GM12892 (cell line): ENCODE data around the gene WFS1.
A peak's percentile ranks its signal among the peaks of the same experiment; 100 is the strongest.

Source experiments
- DNase-seq: peaks from one replicate; pipeline ENCODE4 v3.0.0; 2011; ENCODE audit not compliant: insufficient read length
- FAIRE-seq: peaks from 2 replicates; lab custom pipeline; 2011; peaks lifted over from hg19 to GRCh38; lab: Jason Lieb, UNC
- POLR2A ChIP-seq: IDR thresholded peaks from 2 replicates; pipeline ENCODE4 v1.6.1; 2011; ENCODE audit warnings: low read depth, low read length, control low read depth
- POLR2AphosphoS5 ChIP-seq: IDR thresholded peaks from 2 replicates; pipeline ENCODE4 v1.6.1; 2011; ENCODE audit warnings: low read depth, low read length, control low read depth
- TAF1 ChIP-seq: IDR thresholded peaks from 2 replicates; pipeline ENCODE4 v1.6.1; 2011; ENCODE audit warnings: low read depth, mild to moderate bottlenecking, control low read depth, low read length, borderline replicate concordance

Gene WFS1

DNA sequence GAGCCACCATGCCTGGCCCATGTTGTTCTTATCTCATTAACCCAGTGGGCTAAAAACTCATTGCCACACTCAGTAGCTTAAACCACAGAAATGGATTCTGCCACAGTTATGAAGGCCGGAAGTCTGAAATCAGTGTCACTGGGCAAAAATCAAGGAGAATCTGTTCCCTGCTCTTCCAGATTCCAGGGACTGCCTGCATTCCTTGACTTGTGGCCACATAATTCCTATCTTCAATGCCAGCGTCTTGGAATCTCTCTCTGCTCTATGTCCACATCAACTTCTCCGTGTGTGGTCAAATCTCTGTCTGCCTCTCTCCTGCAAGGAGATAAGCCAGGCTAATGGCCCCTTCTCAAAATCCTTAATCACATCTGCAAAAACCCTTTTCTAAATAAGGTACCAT, 4.1 kb upstream of the WFS1 start:
- TF ChIP-seq POLR2A (no peak), TAF1 (no peak)
- FAIRE-seq (no peak), DNase-seq (no peak)

DNA sequence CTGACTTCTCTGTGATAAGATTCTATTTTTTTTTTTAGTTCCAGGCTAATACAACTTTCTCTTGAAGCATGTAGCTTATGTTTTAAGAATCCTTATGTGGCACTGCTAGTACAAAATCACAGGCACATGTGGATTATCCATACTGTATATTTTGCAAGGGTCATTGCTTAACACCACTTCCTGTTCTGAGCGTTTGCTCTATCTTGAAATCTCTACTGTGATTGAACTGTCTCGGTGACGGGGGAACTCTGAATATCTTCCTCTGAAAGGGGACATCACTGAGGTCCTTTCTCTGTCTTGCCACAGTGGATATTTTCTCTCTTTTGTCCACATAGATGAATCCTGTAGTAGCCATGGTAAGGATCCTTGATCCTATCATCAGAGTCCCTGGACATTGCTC, 2.1 kb upstream of the WFS1 start:
- DNase-seq (no peak), FAIRE-seq (peak; percentile 85)
- TF ChIP-seq POLR2A (no peak), POLR2AphosphoS5 (no peak), TAF1 (no peak)

DNA sequence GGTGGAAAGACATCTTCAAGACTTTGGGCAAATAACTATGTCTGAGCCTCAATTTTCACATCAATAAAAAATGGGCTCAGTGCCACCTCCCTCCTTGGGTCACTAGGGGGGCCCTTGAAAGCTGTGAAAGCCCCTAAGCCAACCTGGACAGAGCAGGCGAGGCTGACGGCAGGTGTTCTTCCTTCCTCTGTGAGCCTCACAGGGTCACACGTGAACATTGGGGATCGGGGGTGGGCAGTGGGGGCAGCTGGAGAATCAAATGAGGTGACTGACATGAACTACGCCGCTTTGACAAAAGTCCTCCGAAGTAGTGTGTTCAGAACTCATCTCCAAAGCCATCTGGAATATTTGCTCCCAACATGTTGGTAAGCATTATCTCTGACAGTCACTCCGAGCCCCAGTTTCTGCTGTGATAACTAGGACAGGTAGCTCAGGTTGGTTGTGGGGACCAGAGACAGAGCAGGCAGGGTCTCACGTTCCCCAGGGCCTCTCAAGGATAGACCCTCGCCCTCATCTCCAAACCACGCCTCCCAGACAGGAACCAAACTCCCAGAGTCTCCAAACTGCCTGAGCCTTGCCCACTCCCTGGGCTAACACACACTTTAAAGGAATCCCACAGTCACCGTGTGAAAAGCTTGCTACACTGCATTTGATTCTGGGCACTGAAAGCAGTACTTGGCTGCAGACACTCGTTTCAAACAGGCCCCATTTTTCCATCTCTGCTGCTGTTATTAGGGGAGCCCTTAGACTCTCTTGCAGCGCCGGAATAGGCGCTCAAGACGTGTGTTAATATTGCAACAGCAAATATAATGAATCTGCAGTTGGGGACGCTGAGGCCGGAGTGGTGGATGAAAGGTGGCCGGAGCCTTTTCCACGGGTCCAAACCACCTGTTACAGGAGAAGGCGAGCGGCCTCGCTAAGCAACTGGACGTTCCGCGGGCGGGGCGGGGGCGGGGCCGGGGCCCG, 717 bp upstream of the WFS1 start:
- DNase-seq (no peak), FAIRE-seq (no peak)
- TF ChIP-seq POLR2AphosphoS5 = no peak
- no peak for TF ChIP-seq TAF1
- TF ChIP-seq POLR2A = no peak

DNA sequence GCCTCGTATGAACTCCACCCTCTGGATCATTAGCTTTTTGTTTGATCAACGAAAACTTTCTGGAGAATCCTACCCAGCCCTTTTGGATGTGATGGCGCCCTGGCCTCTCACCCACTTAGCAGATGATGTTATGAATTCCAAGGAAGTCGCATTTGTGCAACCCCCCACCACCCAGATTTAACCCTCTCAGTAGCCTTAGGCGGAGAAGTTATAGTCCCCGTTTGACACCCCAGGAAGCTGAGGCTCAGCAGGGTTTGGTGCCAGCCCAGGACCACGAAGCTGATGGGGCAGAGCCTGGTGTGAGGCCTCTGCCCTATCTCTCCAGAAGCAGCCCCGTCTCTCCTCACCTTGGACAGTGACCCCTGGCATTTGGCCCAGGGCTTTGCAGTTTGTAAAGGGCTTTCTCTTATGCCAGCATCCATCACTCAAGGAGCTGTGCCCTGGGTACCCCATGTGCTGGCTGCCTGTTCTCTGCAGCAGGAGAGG, 1.0 kb downstream of the WFS1 start:
- DNase-seq (no peak), FAIRE-seq (peak; percentile 5)
- TF ChIP-seq POLR2A = no peak
- no peak for TF ChIP-seq TAF1
- no peak for TF ChIP-seq POLR2AphosphoS5

DNA sequence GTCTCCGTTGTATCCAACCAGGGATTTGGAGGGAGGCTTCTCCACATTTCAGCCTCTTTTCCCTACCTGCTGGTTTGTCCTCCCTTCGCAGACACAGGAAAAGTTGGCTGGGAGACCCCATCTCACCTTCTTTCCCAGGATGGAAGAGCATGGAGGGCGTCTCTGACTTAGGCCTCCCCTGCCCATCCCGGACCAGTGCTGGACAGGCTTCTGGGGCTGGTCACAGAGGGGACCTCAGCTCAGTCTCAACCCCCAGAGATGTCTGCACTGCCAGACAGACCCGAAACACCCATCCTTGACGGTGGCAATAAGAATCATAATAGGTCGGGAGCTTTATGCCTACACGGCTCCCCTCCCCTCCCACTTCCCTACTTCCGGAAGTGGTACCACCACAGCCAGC, 1.6 kb downstream of the WFS1 start:
- DNase-seq (no peak), FAIRE-seq (no peak)
- TF ChIP-seq TAF1 (no peak), POLR2A (no peak), POLR2AphosphoS5 (no peak)

DNA sequence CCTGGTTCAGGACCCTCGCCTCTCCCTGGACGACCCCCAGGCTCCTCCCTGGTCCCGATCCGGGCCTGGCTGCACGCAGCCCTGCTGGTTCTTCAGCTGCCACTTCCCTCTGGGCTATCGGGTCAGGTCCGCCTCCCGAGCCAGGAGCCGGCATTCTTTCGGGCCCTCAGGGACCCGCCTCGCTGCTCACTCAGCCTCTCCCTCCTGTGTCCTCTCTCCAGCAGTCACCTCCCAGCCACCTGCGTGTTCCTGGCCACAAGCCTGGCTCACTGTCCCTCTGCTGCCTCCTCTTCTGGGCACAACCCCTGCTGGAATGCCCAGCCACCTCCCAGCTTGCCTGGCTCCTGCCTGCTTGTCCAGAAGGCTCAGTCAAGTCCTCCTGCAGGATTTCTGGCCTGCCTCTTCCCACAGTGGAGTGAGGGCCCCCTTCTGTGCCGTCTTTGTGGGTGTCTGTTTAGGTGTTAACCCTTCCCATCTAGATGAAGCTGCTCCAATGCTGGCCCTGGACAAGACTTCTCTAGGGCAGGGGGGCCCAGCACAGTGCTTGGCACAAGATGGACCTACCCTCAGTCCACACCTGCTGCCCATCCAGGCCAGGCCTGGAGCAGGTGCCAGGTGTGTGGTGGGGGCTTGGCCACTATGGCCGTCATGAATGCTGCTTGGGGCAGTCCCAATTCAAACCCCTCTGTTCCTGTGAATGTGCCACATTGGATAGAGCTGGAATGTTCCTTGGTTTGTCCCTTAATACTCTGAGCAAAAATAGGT, 2.2 kb downstream of the WFS1 start:
- no peak for FAIRE-seq
- DNase-seq = no peak
- TF ChIP-seq TAF1 (no peak), POLR2A (no peak), POLR2AphosphoS5 (no peak)

DNA sequence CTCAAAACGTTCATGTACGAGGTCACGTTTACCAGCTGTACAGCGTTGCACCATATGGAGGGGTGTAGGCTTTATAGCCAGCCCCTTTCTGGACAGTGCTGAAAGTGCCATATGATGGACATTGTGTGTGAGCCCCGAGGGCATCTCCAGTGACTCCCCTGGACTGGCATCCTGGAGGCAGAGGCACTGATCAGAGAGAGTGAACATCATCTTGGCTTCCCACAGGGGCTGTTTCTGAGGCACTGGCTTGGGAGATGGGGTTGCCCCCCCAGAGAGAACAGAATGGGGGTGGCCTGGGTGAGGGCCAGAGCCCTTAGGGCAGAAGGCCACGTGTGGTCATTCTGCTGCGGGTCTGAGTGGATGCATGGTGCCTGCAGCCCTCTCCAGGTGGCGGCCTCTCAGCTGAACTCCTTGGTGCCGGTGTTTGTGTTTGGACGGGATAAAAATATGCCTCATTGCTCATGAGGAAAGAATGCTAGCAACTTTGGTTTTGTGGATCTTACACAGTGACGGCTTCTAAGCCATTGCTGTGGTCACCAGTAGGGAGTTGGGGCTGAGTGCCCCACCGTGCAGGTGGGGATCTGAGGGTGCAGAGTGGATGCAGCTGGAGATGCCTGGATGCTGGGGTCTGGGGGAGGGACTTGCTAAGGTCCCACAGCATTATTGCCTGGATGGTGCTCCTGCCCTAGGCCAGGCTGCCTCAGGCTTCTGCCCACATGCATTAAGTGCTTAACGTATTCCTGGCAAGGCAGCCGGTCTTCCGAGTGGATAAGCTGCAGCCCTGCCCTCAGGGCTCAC, 3.4 kb downstream of the WFS1 start:
- TF ChIP-seq TAF1 (no peak), POLR2AphosphoS5 (no peak), POLR2A (no peak)
- FAIRE-seq (no peak), DNase-seq (no peak)

DNA sequence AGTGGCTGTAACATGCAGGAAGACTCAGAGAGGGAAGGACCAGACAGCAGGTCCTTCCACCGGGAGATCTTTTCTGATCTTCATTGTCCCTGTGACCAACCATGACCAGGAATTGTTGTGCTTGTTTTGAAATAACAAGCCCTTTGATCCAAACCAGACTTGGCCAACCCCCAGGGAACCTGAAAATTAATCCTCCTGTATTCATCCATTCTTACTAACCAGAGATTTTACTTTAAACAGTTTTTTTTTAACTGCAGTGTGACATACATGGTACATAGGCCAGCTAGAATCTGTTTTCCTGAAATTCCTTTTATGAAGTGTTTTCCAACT, 4.0 kb downstream of the WFS1 start:
- FAIRE-seq (no peak), DNase-seq (no peak)
- TF ChIP-seq TAF1 (no peak), POLR2A (no peak), POLR2AphosphoS5 (no peak)

DNA sequence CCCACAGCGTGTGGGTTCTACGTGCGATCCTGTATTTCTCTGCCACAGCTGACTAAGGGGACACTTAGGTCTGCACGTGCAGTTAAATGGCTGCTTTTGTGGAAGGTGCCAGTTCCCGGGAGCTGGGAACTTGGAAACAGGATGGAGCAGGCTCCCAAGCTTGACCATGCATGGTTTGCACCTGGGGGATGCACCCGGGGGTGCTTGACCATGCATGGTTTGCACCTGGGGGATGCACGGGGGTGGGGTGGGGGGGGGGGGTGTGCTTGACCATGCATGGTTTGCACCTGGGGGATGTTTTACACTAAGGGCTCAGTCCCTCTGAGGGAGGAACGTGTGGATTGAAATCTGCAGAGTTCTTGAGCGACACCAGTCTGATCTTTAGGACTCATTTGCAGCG, 5.7 kb downstream of the WFS1 start:
- no peak for FAIRE-seq
- no peak for DNase-seq
- TF ChIP-seq POLR2AphosphoS5 = no peak
- TF ChIP-seq POLR2A = no peak
- TF ChIP-seq TAF1 = no peak

DNA sequence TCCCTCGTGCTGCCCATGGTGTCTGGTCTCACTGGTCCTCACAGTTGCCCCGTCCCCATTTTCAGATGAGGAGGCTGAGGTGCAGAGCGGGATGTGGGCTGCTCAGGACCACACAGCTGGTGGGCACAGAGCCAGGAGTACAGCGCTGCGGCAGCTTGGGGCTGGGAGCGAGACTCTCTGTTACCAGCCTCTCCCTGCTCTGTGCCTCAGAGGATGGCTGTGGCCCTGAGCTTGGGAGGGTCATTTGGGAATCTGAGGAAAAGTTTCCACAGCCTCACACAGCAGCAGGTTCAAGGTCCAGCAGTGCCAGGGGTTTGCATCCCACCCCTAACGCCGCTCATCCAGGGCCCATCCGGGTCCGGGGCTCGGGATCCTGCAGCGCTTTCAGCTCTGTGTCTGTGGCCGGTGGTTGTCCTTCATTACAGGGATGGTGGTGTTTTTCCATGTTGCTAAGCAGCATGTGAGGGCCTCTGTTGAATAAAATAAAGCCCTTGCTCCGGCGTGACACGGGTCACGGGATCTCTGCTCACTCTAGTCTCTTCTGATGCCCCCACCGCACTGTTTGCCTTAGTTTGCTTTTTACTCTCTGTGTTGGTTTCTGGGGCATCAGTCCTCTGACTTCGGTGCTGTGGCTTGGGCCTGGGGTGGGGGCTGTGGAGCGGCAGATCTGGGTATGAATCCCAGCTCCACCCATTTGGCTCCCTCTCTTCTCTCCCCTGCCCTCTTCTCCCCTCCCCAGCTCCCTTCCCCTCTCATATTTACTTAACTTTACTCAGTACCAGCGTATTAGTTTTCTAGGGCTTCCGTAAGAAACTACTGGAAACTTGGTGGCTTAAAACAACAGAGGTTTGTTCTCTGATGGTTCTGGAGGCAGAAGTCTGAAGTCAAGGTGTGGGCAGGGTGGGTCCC, 6.5 kb downstream of the WFS1 start:
- no peak for TF ChIP-seq POLR2A
- TF ChIP-seq TAF1 = no peak
- DNase-seq (no peak), FAIRE-seq (no peak)
